NB4 (cell line): Measurements from ENCODE around the gene SERPINB6.

Experiments
- MYC ChIP-seq: IDR thresholded peaks from 2 replicates; pipeline ENCODE4 v1.6.1; 2011; ENCODE audit warnings: low read depth, low read length
- POLR2A ChIP-seq: IDR thresholded peaks from 2 replicates; pipeline ENCODE4 v1.6.1; 2011; ENCODE audit warnings: mild to moderate bottlenecking; ENCODE audit not compliant: insufficient read length; ENCODE audit errors: extremely low read depth
- TF ChIP-seq, protein P1 (sequence below): IDR thresholded peaks from one replicate; pipeline ENCODE4 v1.5.1; 2012; ENCODE audit warnings: low read depth, low read length
- TF ChIP-seq, protein P2 (sequence below): IDR thresholded peaks from 2 replicates; pipeline ENCODE4 v1.6.1; 2011; ENCODE audit warnings: low read depth, low read length

DNA sequence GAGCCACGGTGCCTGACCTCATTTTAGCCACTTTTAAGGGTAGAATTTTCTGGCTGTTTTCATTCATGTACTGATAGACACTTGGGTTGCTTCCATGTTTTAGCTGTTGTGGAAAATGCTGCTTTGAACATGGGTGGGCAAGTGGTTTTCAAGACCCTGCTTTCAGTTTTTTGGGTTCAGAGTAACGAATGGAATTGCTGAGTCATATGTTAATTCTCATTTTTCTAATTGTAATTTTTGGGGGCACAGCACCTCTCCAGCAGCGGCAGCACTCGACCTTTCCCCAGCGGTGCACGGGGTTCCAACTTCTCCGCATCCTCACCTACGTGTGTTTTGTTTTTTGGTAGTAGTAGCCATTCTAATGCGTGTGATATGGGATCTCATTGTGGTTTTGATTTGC is 33.7 kb upstream of the SERPINB6 start:
- TF ChIP-seq, protein P1, sequence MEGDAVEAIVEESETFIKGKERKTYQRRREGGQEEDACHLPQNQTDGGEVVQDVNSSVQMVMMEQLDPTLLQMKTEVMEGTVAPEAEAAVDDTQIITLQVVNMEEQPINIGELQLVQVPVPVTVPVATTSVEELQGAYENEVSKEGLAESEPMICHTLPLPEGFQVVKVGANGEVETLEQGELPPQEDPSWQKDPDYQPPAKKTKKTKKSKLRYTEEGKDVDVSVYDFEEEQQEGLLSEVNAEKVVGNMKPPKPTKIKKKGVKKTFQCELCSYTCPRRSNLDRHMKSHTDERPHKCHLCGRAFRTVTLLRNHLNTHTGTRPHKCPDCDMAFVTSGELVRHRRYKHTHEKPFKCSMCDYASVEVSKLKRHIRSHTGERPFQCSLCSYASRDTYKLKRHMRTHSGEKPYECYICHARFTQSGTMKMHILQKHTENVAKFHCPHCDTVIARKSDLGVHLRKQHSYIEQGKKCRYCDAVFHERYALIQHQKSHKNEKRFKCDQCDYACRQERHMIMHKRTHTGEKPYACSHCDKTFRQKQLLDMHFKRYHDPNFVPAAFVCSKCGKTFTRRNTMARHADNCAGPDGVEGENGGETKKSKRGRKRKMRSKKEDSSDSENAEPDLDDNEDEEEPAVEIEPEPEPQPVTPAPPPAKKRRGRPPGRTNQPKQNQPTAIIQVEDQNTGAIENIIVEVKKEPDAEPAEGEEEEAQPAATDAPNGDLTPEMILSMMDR = no peak
- TF ChIP-seq POLR2A (no peak), MYC (no peak)
- TF ChIP-seq, protein P2, sequence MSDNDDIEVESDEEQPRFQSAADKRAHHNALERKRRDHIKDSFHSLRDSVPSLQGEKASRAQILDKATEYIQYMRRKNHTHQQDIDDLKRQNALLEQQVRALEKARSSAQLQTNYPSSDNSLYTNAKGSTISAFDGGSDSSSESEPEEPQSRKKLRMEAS = no peak
